Activated CD8-positive, alpha-beta memory T cell treated with anti-CD3 and anti-CD28 coated beads, Interleukin-2, amount 10 ng/mL, durations not matched to agents 7 days and 5 days (primary cell): ENCODE results near the gene FLG. TPM values are rescaled to one million over a fixed set of nuclear protein-coding genes. Genes with fewer than 3 reads are reported as not detected.

ENCODE experiments used
- ATAC-seq: fragments of 150-1000 bp; cut with Tn5 transposase; one replicate; pipeline ENCODE4 v1.10.0; 2021; ENCODE audit warnings: moderate library complexity
- CTCF ChIA-PET: fragments of 350-600 bp; sonication (Branson Sonifier 250); formaldehyde crosslinking; loops from one replicate; lab custom pipeline; 2021; ENCODE audit warnings: antibody characterized with exemption; lab: Charles Lee
- DNase-seq: peaks from one replicate; pipeline ENCODE4 v3.0.0-alpha.2; 2020
- H3K27ac Mint-ChIP-seq: one replicate; pipeline ENCODE4 v1.8.0; 2021; ENCODE audit warnings: mild to moderate bottlenecking, mixed read lengths
- H3K27me3 Mint-ChIP-seq: one replicate; pipeline ENCODE4 v1.8.0; 2021; ENCODE audit warnings: mixed read lengths
- H3K36me3 Mint-ChIP-seq: one replicate; pipeline ENCODE4 v1.8.0; 2021; ENCODE audit warnings: mild to moderate bottlenecking, mixed read lengths
- H3K4me1 Mint-ChIP-seq: one replicate; pipeline ENCODE4 v1.8.0; 2021; ENCODE audit warnings: mixed read lengths
- H3K4me3 Mint-ChIP-seq: one replicate; pipeline ENCODE4 v1.8.0; 2021; ENCODE audit warnings: mild to moderate bottlenecking, moderate library complexity, mixed read lengths
- H3K9me3 Mint-ChIP-seq: one replicate; pipeline ENCODE4 v1.8.0; 2022; ENCODE audit warnings: low read depth, mixed read lengths
- total RNA-seq, 2 experiments: library from RNA; stranded (reverse); gene quantifications; one replicate each; pipeline ENCODE4 v1.2.3, GENCODE V29; 2021

The FLG gene
- total RNA-seq = not detected

- peaks cover 8% of the 10 kb centered on the region for H3K27me3 Mint-ChIP-seq
- CTCF ChIA-PET = no interaction called here
- DNase-seq (no peak), ATAC-seq (no peak)
- H3K27ac Mint-ChIP-seq = no peak within 1 kb of the TSS
- no peaks in the 10 kb centered on the region for H3K4me1 Mint-ChIP-seq
- H3K9me3 Mint-ChIP-seq = no peaks in the 10 kb centered on the region
- H3K36me3 Mint-ChIP-seq = no peaks in the 10 kb centered on the region
- no peak within 1 kb of the TSS for H3K4me3 Mint-ChIP-seq
These were observed at the start of gene FLG for GRCh38 chr1:152325111-152325510. Gene FLG (minus strand): TSS chr1:152325239. CDS start chr1:152315456, 9,783 bp downstream.

- ATAC-seq = no peak
- Mint-ChIP-seq H3K27me3 (peaks cover 4% of the 10 kb centered on the region), H3K36me3 (no peaks in the 10 kb centered on the region), H3K27ac (no peak overlapping the region), H3K4me3 (no peak overlapping the region), H3K9me3 (no peaks in the 10 kb centered on the region), H3K4me1 (no peaks in the 10 kb centered on the region)
- no peak for DNase-seq
- CTCF ChIA-PET = no interaction called here
These were observed 49.4 kb upstream of the FLG start for GRCh38 chr1:152374451-152374850.

GRCh38 chr1:152372672-152373071 lies 47.6 kb upstream of the FLG start:
- Mint-ChIP-seq H3K4me3 (no peak overlapping the region), H3K9me3 (peaks cover 2% of the 10 kb centered on the region), H3K27me3 (peaks cover 4% of the 10 kb centered on the region), H3K4me1 (no peaks in the 10 kb centered on the region), H3K27ac (no peak overlapping the region), H3K36me3 (no peaks in the 10 kb centered on the region)
- ATAC-seq (no peak), DNase-seq (no peak)
- CTCF ChIA-PET = interaction anchor here (1.2 kb wide), 1 partner anchor 23 kb away, joined by 3 read pairs; no protein-coding TSS in a partner anchor

GRCh38 chr1:152367436-152367835 lies 42.4 kb upstream of the FLG start:
- Mint-ChIP-seq H3K4me3 (no peak overlapping the region), H3K9me3 (peaks cover 2% of the 10 kb centered on the region), H3K27ac (no peak overlapping the region), H3K27me3 (no peaks in the 10 kb centered on the region), H3K4me1 (no peaks in the 10 kb centered on the region), H3K36me3 (no peaks in the 10 kb centered on the region)
- CTCF ChIA-PET = interaction anchor here (1.3 kb wide), 1 partner anchor 20 kb away, joined by 5 read pairs; no protein-coding TSS in a partner anchor
- ATAC-seq = no peak
- no peak for DNase-seq

- Mint-ChIP-seq H3K36me3 (no peaks in the 10 kb centered on the region), H3K27me3 (no peaks in the 10 kb centered on the region), H3K4me1 (no peaks in the 10 kb centered on the region), H3K4me3 (no peak within 1 kb of the TSS), H3K9me3 (no peaks in the 10 kb centered on the region), H3K27ac (no peak within 1 kb of the TSS)
- CTCF ChIA-PET = interaction anchor here (0.8 to 2.2 kb wide), 2 partner anchors 81 to 99 kb away, joined by 3 to 5 read pairs; no protein-coding TSS in a partner anchor
- ATAC-seq = no peak
- DNase-seq = no peak
These were observed 34.9 kb upstream of the FLG start, which contains the start of gene FLG2 for GRCh38 chr1:152359906-152360305. Gene FLG2 (minus strand): TSS chr1:152360006. CDS start chr1:152358884, 1,122 bp downstream.

GRCh38 chr1:152356736-152357135 lies 31.7 kb upstream of the FLG start:
- DNase-seq (no peak), ATAC-seq (no peak)
- Mint-ChIP-seq H3K36me3 (no peaks in the 10 kb centered on the region), H3K4me3 (no peak overlapping the region), H3K4me1 (no peaks in the 10 kb centered on the region), H3K27me3 (no peaks in the 10 kb centered on the region), H3K27ac (no peak overlapping the region), H3K9me3 (no peaks in the 10 kb centered on the region)
- CTCF ChIA-PET = interaction anchor here (1.5 kb wide), 1 partner anchor 9 kb away, joined by 6 read pairs; no protein-coding TSS in a partner anchor

GRCh38 chr1:152349611-152350010 lies 24.6 kb upstream of the FLG start:
- no peaks in the 10 kb centered on the region for H3K9me3 Mint-ChIP-seq
- peaks cover 13% of the 10 kb centered on the region for H3K27me3 Mint-ChIP-seq
- no peak overlapping the region for H3K4me3 Mint-ChIP-seq
- H3K4me1 Mint-ChIP-seq = no peaks in the 10 kb centered on the region
- no peak for ATAC-seq
- H3K36me3 Mint-ChIP-seq = no peaks in the 10 kb centered on the region
- DNase-seq = no peak
- CTCF ChIA-PET = no interaction called here
- H3K27ac Mint-ChIP-seq = no peak overlapping the region

GRCh38 chr1:152348447-152348846 lies 23.4 kb upstream of the FLG start:
- CTCF ChIA-PET = interaction anchor here (1.2 to 2.6 kb wide), 7 partner anchors 8 to 161 kb away, joined by 4 to 42 read pairs (median 8); no protein-coding TSS in a partner anchor
- Mint-ChIP-seq H3K27me3 (peaks cover 23% of the 10 kb centered on the region), H3K27ac (no peak overlapping the region), H3K36me3 (no peaks in the 10 kb centered on the region), H3K4me3 (no peak overlapping the region), H3K9me3 (no peaks in the 10 kb centered on the region), H3K4me1 (no peaks in the 10 kb centered on the region)
- ATAC-seq (no peak), DNase-seq (no peak)

- DNase-seq (peak; percentile 64), ATAC-seq (peak; percentile 45)
- H3K9me3 Mint-ChIP-seq = no peaks in the 10 kb centered on the region
- no peak overlapping the region for H3K27ac Mint-ChIP-seq
- peaks cover 23% of the 10 kb centered on the region for H3K27me3 Mint-ChIP-seq
- no peak overlapping the region for H3K4me3 Mint-ChIP-seq
- H3K4me1 Mint-ChIP-seq = no peaks in the 10 kb centered on the region
- CTCF ChIA-PET = interaction anchor here (0.6 to 2.6 kb wide), 17 partner anchors 9 to 236 kb away, joined by 3 to 42 read pairs (median 4); no protein-coding TSS in a partner anchor
- no peaks in the 10 kb centered on the region for H3K36me3 Mint-ChIP-seq
These were observed 22.2 kb upstream of the FLG start for GRCh38 chr1:152347116-152347728.

GRCh38 chr1:152344438-152344837 lies 19.4 kb upstream of the FLG start:
- no peak overlapping the region for H3K4me3 Mint-ChIP-seq
- H3K4me1 Mint-ChIP-seq = no peaks in the 10 kb centered on the region
- DNase-seq (no peak), ATAC-seq (no peak)
- CTCF ChIA-PET = interaction anchor here (2.7 kb wide), 1 partner anchor 114 kb away, joined by 12 read pairs; no protein-coding TSS in a partner anchor
- H3K27ac Mint-ChIP-seq = no peak overlapping the region
- no peaks in the 10 kb centered on the region for H3K9me3 Mint-ChIP-seq
- H3K36me3 Mint-ChIP-seq = no peaks in the 10 kb centered on the region
- peaks cover 28% of the 10 kb centered on the region for H3K27me3 Mint-ChIP-seq

GRCh38 chr1:152343006-152343405 lies 18.0 kb upstream of the FLG start:
- H3K4me3 Mint-ChIP-seq = no peak overlapping the region
- H3K27ac Mint-ChIP-seq = no peak overlapping the region
- DNase-seq (no peak), ATAC-seq (no peak)
- H3K36me3 Mint-ChIP-seq = no peaks in the 10 kb centered on the region
- H3K9me3 Mint-ChIP-seq = no peaks in the 10 kb centered on the region
- no peaks in the 10 kb centered on the region for H3K4me1 Mint-ChIP-seq
- H3K27me3 Mint-ChIP-seq = peaks cover 31% of the 10 kb centered on the region
- CTCF ChIA-PET = interaction anchor here (2.7 kb wide), 1 partner anchor 116 kb away, joined by 12 read pairs; no protein-coding TSS in a partner anchor

- CTCF ChIA-PET = interaction anchor here (1.3 to 1.6 kb wide), 2 partner anchors 12 to 168 kb away, joined by 3 to 4 read pairs; no protein-coding TSS in a partner anchor
- DNase-seq (no peak), ATAC-seq (no peak)
- H3K9me3 Mint-ChIP-seq = no peaks in the 10 kb centered on the region
- no peaks in the 10 kb centered on the region for H3K36me3 Mint-ChIP-seq
- H3K27me3 Mint-ChIP-seq = peaks cover 18% of the 10 kb centered on the region
- no peaks in the 10 kb centered on the region for H3K4me1 Mint-ChIP-seq
- no peak overlapping the region for H3K4me3 Mint-ChIP-seq
- no peak overlapping the region for H3K27ac Mint-ChIP-seq
These were observed 10.4 kb upstream of the FLG start for GRCh38 chr1:152335399-152335798.

- CTCF ChIA-PET = no interaction called here
- DNase-seq (no peak), ATAC-seq (no peak)
- Mint-ChIP-seq H3K4me1 (no peaks in the 10 kb centered on the region), H3K27ac (no peak overlapping the region), H3K36me3 (no peaks in the 10 kb centered on the region), H3K27me3 (peaks cover 8% of the 10 kb centered on the region), H3K4me3 (no peak overlapping the region), H3K9me3 (no peaks in the 10 kb centered on the region)
These were observed 3.9 kb upstream of the FLG start for GRCh38 chr1:152328801-152329391.

GRCh38 chr1:152313970-152314369 lies 11.1 kb downstream of the FLG start:
- no peak for ATAC-seq
- CTCF ChIA-PET = no interaction called here
- no peak overlapping the region for H3K27ac Mint-ChIP-seq

More at GRCh38 chr1:152313970-152314369, 11.1 kb downstream of the FLG start:
- no peaks in the 10 kb centered on the region for H3K9me3 Mint-ChIP-seq
- no peaks in the 10 kb centered on the region for H3K36me3 Mint-ChIP-seq
- H3K4me1 Mint-ChIP-seq = no peaks in the 10 kb centered on the region
- H3K27me3 Mint-ChIP-seq = no peaks in the 10 kb centered on the region
- no peak overlapping the region for H3K4me3 Mint-ChIP-seq
- DNase-seq = no peak
